Daoy (cell line): ENCODE results near the gene PTPRO. TPM values are rescaled to one million over a fixed set of nuclear protein-coding genes. Genes with fewer than 3 reads are reported as not detected.

Source experiments
- DNase-seq: peaks from one replicate; pipeline ENCODE4 v3.0.0-alpha.2; 2015; ENCODE audit warnings: low read depth
- total RNA-seq: library from RNA; depleted of rRNA; stranded (reverse); fragments of >200 nt; shearing (Covaris generic); gene quantifications from 2 replicates; pipeline ENCODE4 v1.2.3, GENCODE V29; 2014

Gene PTPRO
- total RNA-seq, 1 experiment from 2014 or later, result 3.0 TPM

GRCh38 chr12:15444523-15444922 is 122.2 kb downstream of the PTPRO start:
- DNase-seq, result no peak

- peak; percentile 81 for DNase-seq
Observed at GRCh38 chr12:15446807-15447206, 124.5 kb downstream of the PTPRO start.

GRCh38 chr12:15453613-15454012 is 131.3 kb downstream of the PTPRO start:
- DNase-seq, result no peak

GRCh38 chr12:15458008-15458407 is 135.7 kb downstream of the PTPRO start:
- no peak for DNase-seq

GRCh38 chr12:15468911-15469310 is 146.6 kb downstream of the PTPRO start:
- no peak for DNase-seq

- DNase-seq, result no peak
Observed at GRCh38 chr12:15469356-15469755, 147.0 kb downstream of the PTPRO start.

- DNase-seq, result no peak
Observed at GRCh38 chr12:15472036-15472435, 149.7 kb downstream of the PTPRO start.

- DNase-seq, result no peak
Observed at GRCh38 chr12:15474766-15475165, 152.5 kb downstream of the PTPRO start.

GRCh38 chr12:15477761-15478160 is 155.5 kb downstream of the PTPRO start:
- peak; percentile 13 for DNase-seq

- DNase-seq, result no peak
Observed at GRCh38 chr12:15481846-15482245, 159.5 kb downstream of the PTPRO start.

GRCh38 chr12:15485466-15485865 is 163.2 kb downstream of the PTPRO start:
- no peak for DNase-seq

- no peak for DNase-seq
Observed at GRCh38 chr12:15486859-15487258, 164.6 kb downstream of the PTPRO start.

GRCh38 chr12:15488481-15488880 is 166.2 kb downstream of the PTPRO start:
- no peak for DNase-seq

- no peak for DNase-seq
Observed at GRCh38 chr12:15494329-15495046, 172.2 kb downstream of the PTPRO start.

- no peak for DNase-seq
Observed at GRCh38 chr12:15495746-15496145, 173.4 kb downstream of the PTPRO start.

GRCh38 chr12:15496738-15497137 is 174.4 kb downstream of the PTPRO start:
- DNase-seq, result no peak

- DNase-seq, result peak; percentile 19
Observed at GRCh38 chr12:15497671-15498292, 175.5 kb downstream of the PTPRO start.

GRCh38 chr12:15502211-15502610 is 179.9 kb downstream of the PTPRO start:
- no peak for DNase-seq

- no peak for DNase-seq
Observed at GRCh38 chr12:15505616-15506015, 183.3 kb downstream of the PTPRO start.

- DNase-seq, result no peak
Observed at GRCh38 chr12:15515010-15515409, 192.7 kb downstream of the PTPRO start.

GRCh38 chr12:15520083-15520482 is 197.8 kb downstream of the PTPRO start:
- no peak for DNase-seq

- DNase-seq, result no peak
Observed at GRCh38 chr12:15520844-15521243, 198.5 kb downstream of the PTPRO start.

- peak; percentile 34 for DNase-seq
Observed at GRCh38 chr12:15522574-15523187, 200.4 kb downstream of the PTPRO start.
